ENCODE results near the gene GARIN5A.

Gene GARIN5A

GRCh38 chr19:50486823-50487515, 10.3 kb upstream of the GARIN5A start:
- Histone ChIP-seq H3K27me3 (replicated peaks in 2 of 5; ENCODE audit: control insufficient read depth in 4 of 5, insufficient read depth in 5 of 5, low read length in 4 of 5) (no peaks in the 10 kb centered on the region), H3K4me1 (ENCODE audit: control extremely low read depth in 1 of 4, control insufficient read depth in 4 of 4, insufficient read depth in 4 of 4, low read length in 3 of 4) (peaks cover 0 to 17% (median 10%) of the 10 kb centered on the region in 4 experiments), H3K9me3 (ENCODE audit: control extremely low read depth in 1 of 5, control insufficient read depth in 4 of 5, insufficient read depth in 2 of 5, low read depth in 1 of 5, low read length in 4 of 5) (peaks cover 0 to 10% (median 3%) of the 10 kb centered on the region in 5 experiments), H3K27ac (ENCODE audit: insufficient read depth in 1 of 2, low read depth in 1 of 2, low read length in 2 of 2, poor library complexity in 1 of 2, severe bottlenecking in 2 of 2) (no peak overlapping the region), H3K4me3 (ENCODE audit: control insufficient read depth in 1 of 7, extremely low read depth in 1 of 7, insufficient read depth in 4 of 7, low read depth in 2 of 7, low read length in 6 of 7) (no peak overlapping the region), H3K36me3 (ENCODE audit: control insufficient read depth in 4 of 4, insufficient read depth in 4 of 4, low read length in 3 of 4) (peaks cover 0 to 25% (median 13%) of the 10 kb centered on the region in 4 experiments)
- WGBS (ENCODE audit: insufficient coverage): 81% methylated on average over 14 of the region's 18 CpGs
- CTCF ChIA-PET: no interaction called here
- DNase-seq: peak; percentile 74 to 90 (median 86)
- POLR2A ChIA-PET: interaction anchor here (0.8 kb wide), 1 partner anchor 30 kb away, joined by 5 read pairs; no protein-coding TSS in a partner anchor

DNA sequence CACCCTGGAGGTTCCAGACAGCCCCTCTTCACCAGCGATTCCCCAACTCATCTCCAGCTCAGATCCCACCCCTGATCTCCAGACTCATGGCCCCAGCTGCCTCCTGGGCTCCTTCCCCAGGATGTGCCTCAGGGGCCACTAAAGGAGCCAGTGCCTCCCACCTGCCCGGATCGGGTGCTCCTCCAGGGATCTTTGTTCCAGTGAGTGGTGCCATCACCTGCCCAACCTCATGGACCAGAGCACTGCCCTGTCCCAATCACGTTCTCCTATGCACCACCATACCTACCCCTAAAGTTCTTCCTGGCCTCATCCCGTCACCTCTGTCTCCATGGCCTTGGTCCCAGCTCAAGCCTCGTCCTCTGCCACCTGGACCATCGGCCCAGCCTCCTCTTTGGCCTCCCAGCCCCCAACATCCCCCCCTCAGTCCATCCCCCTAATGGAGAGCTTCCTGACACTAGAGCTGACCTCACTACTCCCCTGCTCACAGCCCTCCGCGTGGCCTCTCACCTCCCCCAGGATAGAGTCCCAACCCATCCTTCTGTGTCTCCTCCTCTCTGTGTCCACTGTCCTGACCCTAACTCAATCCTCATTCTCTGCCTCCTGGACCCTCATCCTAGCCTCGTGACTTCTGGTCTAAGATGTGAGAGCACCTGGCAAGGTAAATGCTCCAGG, 8.8 kb upstream of the GARIN5A start:
- no peak overlapping the region for H3K27ac ChIP-seq (ENCODE audit: insufficient read depth in 1 of 2, low read depth in 1 of 2, low read length in 2 of 2, poor library complexity in 1 of 2, severe bottlenecking in 2 of 2)
- no peaks in the 10 kb centered on the region for H3K27me3 ChIP-seq (replicated peaks in 2 of 5; ENCODE audit: control insufficient read depth in 4 of 5, insufficient read depth in 5 of 5, low read length in 4 of 5)
- no peak for DNase-seq
- peaks cover 0 to 13% (median 4%) of the 10 kb centered on the region in 4 experiments for H3K4me1 ChIP-seq (ENCODE audit: control extremely low read depth in 1 of 4, control insufficient read depth in 4 of 4, insufficient read depth in 4 of 4, low read length in 3 of 4)
- H3K4me3 ChIP-seq (ENCODE audit: control insufficient read depth in 1 of 7, extremely low read depth in 1 of 7, insufficient read depth in 4 of 7, low read depth in 2 of 7, low read length in 6 of 7): no peak overlapping the region
- CTCF ChIA-PET: interaction anchor here (0.6 kb wide), 2 partner anchors 17 to 129 kb away, joined by 3 read pairs; no protein-coding TSS in a partner anchor
- 97% methylated on average over 10 of the region's 10 CpGs for WGBS (ENCODE audit: insufficient coverage)
- peaks cover 0 to 38% (median 21%) of the 10 kb centered on the region in 4 experiments for H3K36me3 ChIP-seq (ENCODE audit: control insufficient read depth in 4 of 4, insufficient read depth in 4 of 4, low read length in 3 of 4)
- peaks cover 0 to 10% (median 3%) of the 10 kb centered on the region in 5 experiments for H3K9me3 ChIP-seq (ENCODE audit: control extremely low read depth in 1 of 5, control insufficient read depth in 4 of 5, insufficient read depth in 2 of 5, low read depth in 1 of 5, low read length in 4 of 5)
- POLR2A ChIA-PET: interaction anchor here (0.7 kb wide), 1 partner anchor 269 kb away, joined by 3 read pairs; no protein-coding TSS in a partner anchor

GRCh38 chr19:50482916-50483315, 6.3 kb upstream of the GARIN5A start:
- H3K4me3 ChIP-seq (ENCODE audit: control insufficient read depth in 1 of 7, extremely low read depth in 1 of 7, insufficient read depth in 4 of 7, low read depth in 2 of 7, low read length in 6 of 7): no peak overlapping the region
- POLR2A ChIA-PET: no interaction called here
- no peak overlapping the region for H3K27ac ChIP-seq (ENCODE audit: insufficient read depth in 1 of 2, low read depth in 1 of 2, low read length in 2 of 2, poor library complexity in 1 of 2, severe bottlenecking in 2 of 2)
- H3K36me3 ChIP-seq (ENCODE audit: control insufficient read depth in 4 of 4, insufficient read depth in 4 of 4, low read length in 3 of 4): peaks cover 5 to 59% (median 42%) of the 10 kb centered on the region in 4 experiments
- peaks cover 0 to 8% (median 5%) of the 10 kb centered on the region in 4 experiments for H3K4me1 ChIP-seq (ENCODE audit: control extremely low read depth in 1 of 4, control insufficient read depth in 4 of 4, insufficient read depth in 4 of 4, low read length in 3 of 4)
- WGBS (ENCODE audit: insufficient coverage): 96% methylated on average over 10 of the region's 10 CpGs
- CTCF ChIA-PET: interaction anchor here (1.2 kb wide), 1 partner anchor 95 kb away, joined by 3 read pairs; no protein-coding TSS in a partner anchor
- H3K9me3 ChIP-seq (ENCODE audit: control extremely low read depth in 1 of 5, control insufficient read depth in 4 of 5, insufficient read depth in 2 of 5, low read depth in 1 of 5, low read length in 4 of 5): peaks cover 0 to 17% (median 3%) of the 10 kb centered on the region in 5 experiments
- H3K27me3 ChIP-seq (replicated peaks in 2 of 5; ENCODE audit: control insufficient read depth in 4 of 5, insufficient read depth in 5 of 5, low read length in 4 of 5): no peaks in the 10 kb centered on the region
- DNase-seq: no peak

- Histone ChIP-seq H3K9me3 (ENCODE audit: control extremely low read depth in 1 of 5, control insufficient read depth in 4 of 5, insufficient read depth in 2 of 5, low read depth in 1 of 5, low read length in 4 of 5) (peaks cover 0 to 17% (median 3%) of the 10 kb centered on the region in 5 experiments), H3K4me3 (ENCODE audit: control insufficient read depth in 1 of 7, extremely low read depth in 1 of 7, insufficient read depth in 4 of 7, low read depth in 2 of 7, low read length in 6 of 7) (no peak overlapping the region), H3K36me3 (ENCODE audit: control insufficient read depth in 4 of 4, insufficient read depth in 4 of 4, low read length in 3 of 4) (peaks cover 5 to 59% (median 44%) of the 10 kb centered on the region in 4 experiments), H3K27ac (ENCODE audit: insufficient read depth in 1 of 2, low read depth in 1 of 2, low read length in 2 of 2, poor library complexity in 1 of 2, severe bottlenecking in 2 of 2) (no peak overlapping the region), H3K27me3 (replicated peaks in 2 of 5; ENCODE audit: control insufficient read depth in 4 of 5, insufficient read depth in 5 of 5, low read length in 4 of 5) (no peaks in the 10 kb centered on the region), H3K4me1 (ENCODE audit: control extremely low read depth in 1 of 4, control insufficient read depth in 4 of 4, insufficient read depth in 4 of 4, low read length in 3 of 4) (peaks cover 0 to 8% (median 5%) of the 10 kb centered on the region in 4 experiments)
- WGBS (ENCODE audit: insufficient coverage): 84% methylated on average over 12 of the region's 16 CpGs
- ChIA-PET CTCF (no interaction called here), POLR2A (no interaction called here)
- DNase-seq: no peak
These were observed 5.7 kb upstream of the GARIN5A start for GRCh38 chr19:50482271-50482855.

GRCh38 chr19:50481351-50482149, 4.9 kb upstream of the GARIN5A start:
- Histone ChIP-seq H3K27ac (ENCODE audit: insufficient read depth in 1 of 2, low read depth in 1 of 2, low read length in 2 of 2, poor library complexity in 1 of 2, severe bottlenecking in 2 of 2) (no peak overlapping the region), H3K4me1 (ENCODE audit: control extremely low read depth in 1 of 4, control insufficient read depth in 4 of 4, insufficient read depth in 4 of 4, low read length in 3 of 4) (peaks cover 0 to 16% (median 10%) of the 10 kb centered on the region in 4 experiments), H3K4me3 (ENCODE audit: control insufficient read depth in 1 of 7, extremely low read depth in 1 of 7, insufficient read depth in 4 of 7, low read depth in 2 of 7, low read length in 6 of 7) (no peak overlapping the region), H3K36me3 (ENCODE audit: control insufficient read depth in 4 of 4, insufficient read depth in 4 of 4, low read length in 3 of 4) (peaks cover 5 to 59% (median 44%) of the 10 kb centered on the region in 4 experiments), H3K9me3 (ENCODE audit: control extremely low read depth in 1 of 5, control insufficient read depth in 4 of 5, insufficient read depth in 2 of 5, low read depth in 1 of 5, low read length in 4 of 5) (peaks cover 0 to 13% (median 2%) of the 10 kb centered on the region in 5 experiments), H3K27me3 (replicated peaks in 2 of 5; ENCODE audit: control insufficient read depth in 4 of 5, insufficient read depth in 5 of 5, low read length in 4 of 5) (no peaks in the 10 kb centered on the region)
- ChIA-PET CTCF (no interaction called here), POLR2A (interaction anchor here (0.6 kb wide), 1 partner anchor 462 kb away, joined by 3 read pairs; no protein-coding TSS in a partner anchor)
- no peak for DNase-seq
- 95% methylated on average over 22 of the region's 27 CpGs for WGBS (ENCODE audit: insufficient coverage)

GRCh38 chr19:50480281-50481111, 3.8 kb upstream of the GARIN5A start:
- ChIA-PET CTCF (interaction anchor here (0.7 kb wide), 1 partner anchor 551 kb away, joined by 3 read pairs; no protein-coding TSS in a partner anchor), POLR2A (interaction anchor here (0.6 kb wide), 1 partner anchor 461 kb away, joined by 3 read pairs; no protein-coding TSS in a partner anchor)
- Histone ChIP-seq H3K36me3 (ENCODE audit: control insufficient read depth in 4 of 4, insufficient read depth in 4 of 4, low read length in 3 of 4) (peaks cover 5 to 59% (median 44%) of the 10 kb centered on the region in 4 experiments), H3K27ac (ENCODE audit: insufficient read depth in 1 of 2, low read depth in 1 of 2, low read length in 2 of 2, poor library complexity in 1 of 2, severe bottlenecking in 2 of 2) (no peak overlapping the region), H3K27me3 (replicated peaks in 2 of 5; ENCODE audit: control insufficient read depth in 4 of 5, insufficient read depth in 5 of 5, low read length in 4 of 5) (no peaks in the 10 kb centered on the region), H3K4me1 (ENCODE audit: control extremely low read depth in 1 of 4, control insufficient read depth in 4 of 4, insufficient read depth in 4 of 4, low read length in 3 of 4) (peaks cover 0 to 16% (median 11%) of the 10 kb centered on the region in 4 experiments), H3K9me3 (ENCODE audit: control extremely low read depth in 1 of 5, control insufficient read depth in 4 of 5, insufficient read depth in 2 of 5, low read depth in 1 of 5, low read length in 4 of 5) (peaks cover 0 to 7% (median 0%) of the 10 kb centered on the region in 5 experiments), H3K4me3 (ENCODE audit: control insufficient read depth in 1 of 7, extremely low read depth in 1 of 7, insufficient read depth in 4 of 7, low read depth in 2 of 7, low read length in 6 of 7) (no peak overlapping the region)
- DNase-seq: no peak
- 91% methylated on average over 23 of the region's 37 CpGs for WGBS (ENCODE audit: insufficient coverage)
